Lung (tissue), 12 donors: ENCODE data around the gene NANOS2. TPM values are rescaled to one million over a fixed set of nuclear protein-coding genes. Genes with fewer than 3 reads are reported as not detected.

ENCODE experiments used
- ATAC-seq: fragments of 200-7000 bp; cut with Tn5 transposase; one replicate; pipeline ENCODE4 v1.9.1; 2020; ENCODE audit warnings: moderate number of reproducible peaks; ENCODE audit not compliant: insufficient read depth, low FRiP score
- DNase-seq, 3 donors: peaks; one replicate each; pipeline ENCODE4 v3.0.0-alpha.2; 2013 to 2017
- H3K27ac ChIP-seq, 2 donors: one replicate each; pipeline ENCODE4 v1.5.1; 2013; ENCODE audit warnings: mild to moderate bottlenecking in 2 of 2, moderate library complexity in 2 of 2, control low read depth in 1 of 2, inconsistent platforms in 1 of 2, low read depth in 1 of 2, low read length in 1 of 2
- H3K27me3 ChIP-seq, 3 donors: one replicate each; pipeline ENCODE4 v1.5.1; 2013; ENCODE audit warnings: low read length in 2 of 3; ENCODE audit not compliant: control insufficient read depth in 3 of 3, insufficient read depth in 3 of 3
- H3K36me3 ChIP-seq, 4 donors: one replicate each; pipeline ENCODE4 v1.5.1; 2013; ENCODE audit warnings: low read length in 4 of 4, mild to moderate bottlenecking in 1 of 4, moderate library complexity in 1 of 4; ENCODE audit not compliant: control insufficient read depth in 4 of 4, insufficient read depth in 4 of 4
- H3K4me1 ChIP-seq, 5 donors: one replicate each; pipeline ENCODE4 v1.5.1; 2013; ENCODE audit warnings: low read length in 5 of 5, mild to moderate bottlenecking in 2 of 5, moderate library complexity in 1 of 5; ENCODE audit not compliant: control insufficient read depth in 5 of 5, insufficient read depth in 5 of 5
- H3K4me3 ChIP-seq: one replicate; pipeline ENCODE4 v1.5.1; 2013; ENCODE audit warnings: mild to moderate bottlenecking, control low read depth, moderate library complexity
- H3K9ac ChIP-seq, 2 donors: one replicate each; pipeline ENCODE4 v1.5.1; 2013; ENCODE audit warnings: low read length in 2 of 2, control low read depth in 1 of 2; ENCODE audit not compliant: insufficient read depth in 1 of 2
- H3K9me3 ChIP-seq, 4 donors: one replicate each; pipeline ENCODE4 v1.5.1; 2013; ENCODE audit warnings: low read length in 3 of 4, mild to moderate bottlenecking in 1 of 4, moderate library complexity in 1 of 4; ENCODE audit not compliant: control insufficient read depth in 4 of 4, insufficient read depth in 3 of 4
- CTCF ChIP-seq: IDR thresholded peaks from 2 replicates; pipeline ENCODE4 v1.5.1; 2012; ENCODE audit warnings: mild to moderate bottlenecking; ENCODE audit errors: control extremely low read depth, extremely low read depth
- WGBS, 2 donors: extraction: QIAGEN DNeasy Blood & Tissue Kit; methylation state at CpG; one replicate each; pipeline ENCODE4 v1.1.7; 2013; 5-methylcytosine and 5-hydroxymethylcytosine counted together
- polyA plus RNA-seq, 2 donors: library from polyadenylated mRNA; stranded (reverse); fragments of 200-250 nt; gene quantifications; one replicate each; pipeline ENCODE4 v1.2.1, GENCODE V29; 2013
- total RNA-seq, 2 donors: library from RNA; depleted of rRNA in 1 of 2; stranded (reverse); fragments of >200 nt in 1 of 2; gene quantifications; one replicate each; pipeline ENCODE4 v1.2.1, GENCODE V29; 2014 to 2021
- donor health status: control.
- donor health status: control.
- donor health status: Bipolar disorder and iron deficiency.
- donor health status: healthy.
- donor health status: DM: yes; HTN: yes; CAD: no.

NANOS2 gene
- total and polyA plus RNA-seq, 4 donors, result not detected

GRCh38 chr19:45922281-45922680 is 7.7 kb upstream of the NANOS2 start:
- DNase-seq, result no peak
- Histone ChIP-seq H3K9ac (no peak overlapping the region), H3K36me3 (no peaks in the 10 kb centered on the region), H3K9me3 (peaks cover 0 to 2% (median 0%) of the 10 kb centered on the region in 4 donors), H3K27me3 (peaks cover 0 to 4% (median 4%) of the 10 kb centered on the region in 3 donors), H3K4me3 (no peak overlapping the region), H3K27ac (no peak overlapping the region), H3K4me1 (no peaks in the 10 kb centered on the region)
- no peak for TF ChIP-seq CTCF
- ATAC-seq, result no peak
- 64 to 73% methylated on average over 9 of the region's 9 CpGs for WGBS, 2 donors

DNA sequence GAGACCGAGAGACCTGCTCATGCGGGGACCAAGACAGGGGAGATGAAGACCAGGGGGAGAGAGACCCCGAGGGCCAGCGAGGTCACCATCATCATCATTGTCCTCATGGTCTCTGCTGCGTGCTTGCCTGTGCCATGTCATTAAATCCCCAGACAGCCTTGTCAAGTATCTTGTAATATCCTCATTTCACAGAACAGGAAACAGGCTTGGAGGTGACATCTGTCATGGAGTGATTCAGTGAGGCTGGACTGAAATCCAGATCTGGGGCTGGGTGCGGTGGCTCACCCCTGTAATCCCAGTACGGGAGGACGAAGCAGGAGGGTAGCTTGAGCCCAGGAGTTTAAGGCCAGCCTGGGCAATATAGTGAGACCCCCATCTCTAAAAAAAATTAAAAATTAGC is 5.9 kb upstream of the NANOS2 start:
- Histone ChIP-seq H3K27me3 (peaks cover 0 to 7% (median 4%) of the 10 kb centered on the region in 3 donors), H3K4me3 (no peak overlapping the region), H3K9me3 (peaks cover 0 to 2% (median 0%) of the 10 kb centered on the region in 4 donors), H3K4me1 (no peaks in the 10 kb centered on the region), H3K27ac (no peak overlapping the region), H3K36me3 (no peaks in the 10 kb centered on the region), H3K9ac (no peak overlapping the region)
- 62 to 68% methylated on average over 8 of the region's 8 CpGs for WGBS, 2 donors
- no peak for DNase-seq
- ATAC-seq, result no peak
- TF ChIP-seq CTCF, result no peak

- Histone ChIP-seq H3K9ac (no peak overlapping the region), H3K4me1 (no peaks in the 10 kb centered on the region), H3K9me3 (peaks cover 0 to 2% (median 0%) of the 10 kb centered on the region in 4 donors), H3K4me3 (no peak overlapping the region), H3K27ac (no peak overlapping the region), H3K36me3 (no peaks in the 10 kb centered on the region), H3K27me3 (peaks cover 0 to 7% (median 4%) of the 10 kb centered on the region in 3 donors)
- no peak for DNase-seq
- ATAC-seq, result no peak
- no peak for TF ChIP-seq CTCF
- WGBS, 2 donors, result 51 to 57% methylated on average over 7 of the region's 7 CpGs
These were observed 5.1 kb upstream of the NANOS2 start for GRCh38 chr19:45919678-45920077.

GRCh38 chr19:45918721-45919120 is 4.1 kb upstream of the NANOS2 start:
- H3K9ac ChIP-seq, result no peak overlapping the region
- H3K4me1 ChIP-seq, result no peaks in the 10 kb centered on the region
- DNase-seq, result no peak
- no peaks in the 10 kb centered on the region for H3K36me3 ChIP-seq
- no peak for ATAC-seq
- WGBS, 2 donors, result 77 to 82% methylated on average over 4 of the region's 4 CpGs
- no peak overlapping the region for H3K4me3 ChIP-seq
- peaks cover 0 to 7% (median 4%) of the 10 kb centered on the region in 3 donors for H3K27me3 ChIP-seq
- H3K27ac ChIP-seq, result no peak overlapping the region
- TF ChIP-seq CTCF, result no peak
- peaks cover 0 to 2% (median 0%) of the 10 kb centered on the region in 4 donors for H3K9me3 ChIP-seq
